A549 (cell line): ENCODE data around the gene DNAH5. TPM values are rescaled to one million over a fixed set of nuclear protein-coding genes. Genes with fewer than 3 reads are reported as not detected.
"Not testable (repeated sequence)": the region's sequence is repeated elsewhere in the genome, so short reads cannot be mapped to it uniquely, and the experiment has no call there.

ENCODE experiments used
- ATAC-seq, 2 experiments: fragments of 200-7000 bp in 1 of 2; fragments of >200 bp in 1 of 2; cut with Nextera tagmentation in 1 of 2; cut with Tn5 transposase in 1 of 2; 3 replicates each; pipeline versions ENCODE4 v1.8.0 to v1.9.1; 2018 to 2020; ENCODE audit warnings: mild to moderate bottlenecking in 1 of 2, moderate library complexity in 1 of 2
- CTCF ChIA-PET: fragments of 300-600 bp; sonication (Branson Sonifier 250); formaldehyde crosslinking; extraction: SDS; loops from one replicate; lab custom pipeline; 2021; ENCODE audit warnings: antibody characterized with exemption, inconsistent platforms; lab: Yijun Ruan, JAX
- POLR2A ChIA-PET: fragments of 350-600 bp; formaldehyde crosslinking; extraction: SDS; loops from one replicate; lab custom pipeline; 2021; ENCODE audit warnings: antibody characterized with exemption, inconsistent platforms; lab: Yijun Ruan, JAX
- DNase-seq, 2 experiments: peaks; one replicate each; pipeline versions ENCODE4 v3.0.0 to v3.0.0-alpha.2; 2011 to 2016; ENCODE audit warnings: low read depth in 1 of 2, low spot score in 1 of 2
- FAIRE-seq: peaks from 2 replicates; lab custom pipeline; 2011; peaks lifted over from hg19 to GRCh38; lab: Jason Lieb, UNC
- H3K27ac ChIP-seq, 2 experiments: fragments of >200 bp; sonication (Bioruptor Twin); formaldehyde crosslinking; 3 replicates each; pipeline ENCODE4 v1.5.1; 2016 to 2017
- H3K4me1 ChIP-seq: fragments of >200 bp; sonication (Bioruptor Twin); formaldehyde crosslinking; 3 replicates; pipeline ENCODE4 v1.6.1; 2016
- H3K4me2 ChIP-seq: fragments of >200 bp; sonication (Bioruptor Twin); formaldehyde crosslinking; 3 replicates; pipeline ENCODE4 v1.6.1; 2016
- H3K4me3 ChIP-seq: fragments of >200 bp; sonication (Bioruptor Twin); formaldehyde crosslinking; 3 replicates; pipeline ENCODE4 v1.5.1; 2016
- H3K9me3 ChIP-seq: fragments of >200 bp; sonication (Bioruptor Twin); formaldehyde crosslinking; 3 replicates; pipeline ENCODE4 v1.6.1; 2016
- BCL3 ChIP-seq: fragments of >200 bp; sonication (Bioruptor Twin); formaldehyde crosslinking; IDR thresholded peaks from 3 replicates; pipeline ENCODE4 v1.6.1; 2016
- BHLHE40 ChIP-seq: IDR thresholded peaks from 2 replicates; pipeline ENCODE4 v1.6.1; 2012; ENCODE audit warnings: low read depth, low read length, inconsistent platforms
- CEBPB ChIP-seq, 2 experiments: fragments of >200 bp in 1 of 2; sonication (Bioruptor Twin) in 1 of 2; formaldehyde crosslinking in 1 of 2; IDR thresholded peaks; 2 replicates each; pipeline ENCODE4 v1.6.1; 2012 to 2016
- CHD4 ChIP-seq: fragments of 200-600 bp; sonication (generic); IDR thresholded peaks from 2 replicates; pipeline ENCODE4 v1.6.1; 2016; ENCODE audit warnings: antibody characterized with exemption, mild to moderate bottlenecking, borderline replicate concordance
- EHF ChIP-seq: fragments of 250-450 bp; sonication (Bioruptor Pico); IDR thresholded peaks from 2 replicates; pipeline ENCODE4 v1.5.0; 2020; ENCODE audit warnings: mild to moderate bottlenecking
- EHMT2 ChIP-seq: fragments of 200-600 bp; sonication (generic); IDR thresholded peaks from 2 replicates; pipeline ENCODE4 v1.6.1; 2016; ENCODE audit warnings: antibody characterized with exemption, low read depth, mild to moderate bottlenecking, moderate library complexity
- ESRRA ChIP-seq: fragments of 150-350 bp; IDR thresholded peaks from 2 replicates; pipeline ENCODE4 v1.6.1; 2014; ENCODE audit warnings: mild to moderate bottlenecking, low read length, borderline replicate concordance
- FOSB ChIP-seq: fragments of 250-450 bp; sonication (Bioruptor Pico); IDR thresholded peaks from 2 replicates; pipeline ENCODE4 v1.5.0; 2020; ENCODE audit warnings: mild to moderate bottlenecking, moderate library complexity
- GATA3 ChIP-seq: IDR thresholded peaks from 2 replicates; pipeline ENCODE4 v1.6.1; 2012; ENCODE audit warnings: borderline replicate concordance
- HMGXB4 ChIP-seq: fragments of 250-450 bp; sonication (Bioruptor Pico); IDR thresholded peaks from 2 replicates; pipeline ENCODE4 v1.5.0; 2021; ENCODE audit warnings: mild to moderate bottlenecking, moderate library complexity, borderline replicate concordance
- KDM5A ChIP-seq: fragments of 200-600 bp; sonication (generic); IDR thresholded peaks from 2 replicates; pipeline ENCODE4 v1.6.1; 2016; ENCODE audit warnings: antibody characterized with exemption, mild to moderate bottlenecking
- MAZ ChIP-seq: fragments of 150-350 bp; IDR thresholded peaks from 2 replicates; pipeline ENCODE4 v1.6.1; 2014; ENCODE audit warnings: antibody characterized with exemption, low read depth, low read length, borderline replicate concordance
- MYC ChIP-seq: IDR thresholded peaks from 2 replicates; pipeline ENCODE4 v1.6.1; 2012; ENCODE audit warnings: mild to moderate bottlenecking, inconsistent platforms, low read length, improper control_type of control experiment, borderline replicate concordance
- NFE2L2 ChIP-seq: fragments of 150-350 bp; conservative IDR thresholded peaks from 2 replicates; pipeline ENCODE4 v1.6.1; 2014; ENCODE audit warnings: low read length
- NPAS2 ChIP-seq: fragments of 250-450 bp; sonication (Bioruptor Pico); IDR thresholded peaks from 2 replicates; pipeline ENCODE4 v1.8.0; 2022; ENCODE audit warnings: mild to moderate bottlenecking, moderate library complexity, borderline replicate concordance
- PHF8 ChIP-seq: fragments of 200-600 bp; sonication (generic); IDR thresholded peaks from 2 replicates; pipeline ENCODE4 v1.6.1; 2016; ENCODE audit warnings: low read depth, mild to moderate bottlenecking, antibody characterized with exemption, moderate library complexity, borderline replicate concordance
- RAD21 ChIP-seq, 2 experiments: fragments of >200 bp in 1 of 2; sonication (Bioruptor Twin) in 1 of 2; formaldehyde crosslinking in 1 of 2; IDR thresholded peaks in 1 of 2; conservative IDR thresholded peaks in 1 of 2; 2 replicates in 1 of 2; 3 replicates in 1 of 2; pipeline ENCODE4 v1.6.1; 2012 to 2018; ENCODE audit warnings: inconsistent platforms in 1 of 2
- RFX5 ChIP-seq: fragments of 450-650 bp; IDR thresholded peaks from 2 replicates; pipeline ENCODE4 v1.7.1; 2014; ENCODE audit warnings: antibody characterized with exemption, mild to moderate bottlenecking, moderate library complexity
- RNF2 ChIP-seq: fragments of 200-600 bp; sonication (generic); IDR thresholded peaks from 2 replicates; pipeline ENCODE4 v1.6.1; 2016; ENCODE audit warnings: low read depth, mild to moderate bottlenecking, antibody characterized with exemption, moderate library complexity, borderline replicate concordance
- USF2 ChIP-seq: fragments of 450-650 bp; IDR thresholded peaks from 2 replicates; pipeline ENCODE4 v1.6.1; 2014; ENCODE audit warnings: antibody characterized with exemption
- ZC3H11A ChIP-seq: fragments of 450-650 bp; IDR thresholded peaks from 2 replicates; pipeline ENCODE4 v1.6.1; 2014; ENCODE audit warnings: antibody characterized with exemption, mild to moderate bottlenecking
- ZFP36 ChIP-seq: fragments of 450-650 bp; IDR thresholded peaks from 2 replicates; pipeline ENCODE4 v1.6.1; 2014; ENCODE audit warnings: borderline replicate concordance; ENCODE audit not compliant: partially characterized antibody
- ZNF302 ChIP-seq: fragments of 250-450 bp; sonication (Bioruptor Pico); IDR thresholded peaks from 2 replicates; pipeline ENCODE4 v1.9.0; 2021; ENCODE audit warnings: inconsistent platforms, mild to moderate bottlenecking, moderate library complexity
- ZSCAN20 ChIP-seq: fragments of 250-450 bp; sonication (Bioruptor Pico); IDR thresholded peaks from 2 replicates; pipeline ENCODE4 v1.8.0; 2022; ENCODE audit warnings: mild to moderate bottlenecking, moderate library complexity
- WGBS: methylation state at CpG from one replicate; pipeline ENCODE4 v1.1.6; 2017; ENCODE audit errors: missing lambda C conversion rate; 5-methylcytosine and 5-hydroxymethylcytosine counted together
- polyA plus RNA-seq, 4 experiments: library from polyadenylated mRNA; depleted of rRNA in 3 of 4; stranded (reverse); fragments of >200 nt; fragmentation: RNase III in 1 of 4; extraction: RNeasy Plus Mini Kit Qiagen cat#74134 plus additional on column Dnase treatment in 1 of 4; gene quantifications; 2 replicates in 3 of 4; 3 replicates in 1 of 4; pipeline ENCODE4 v1.2.3, GENCODE V29; 2011 to 2017
- TF ChIP-seq, protein P1 (sequence below): fragments of 150-350 bp; IDR thresholded peaks from 2 replicates; pipeline ENCODE4 v1.6.1; 2014; ENCODE audit warnings: low read depth, mild to moderate bottlenecking, low read length
- TF ChIP-seq, protein P2 (sequence below): fragments of >200 bp; sonication (Bioruptor Twin); formaldehyde crosslinking; IDR thresholded peaks from 3 replicates; pipeline ENCODE4 v1.5.1; 2016

The DNAH5 gene
- polyA plus RNA-seq, 2 of the 4 experiments (the other 2 are of a cell fraction): 0.15 to 1.0 TPM

GRCh38 chr5:13804336-13804735 lies 140.2 kb downstream of the DNAH5 start:
- ATAC-seq (no peak), FAIRE-seq (no peak), DNase-seq (no peak)
- no peak overlapping the region for H3K4me2 ChIP-seq
- TF ChIP-seq RAD21 (conservative IDR thresholded peaks at IDR 0.05 in 1 of 2, IDR thresholded peaks at IDR 0.05 in 1 of 2) (no peak), EHF (CRISPR knock-in tag) (no peak), FOSB (CRISPR knock-in tag) (no peak), PHF8 (no peak), ZFP36 (no peak), MYC (no peak), BCL3 (no peak), ZSCAN20 (CRISPR knock-in tag) (no peak), GATA3 (no peak), KDM5A (no peak), NPAS2 (no peak)
- TF ChIP-seq, protein P1, sequence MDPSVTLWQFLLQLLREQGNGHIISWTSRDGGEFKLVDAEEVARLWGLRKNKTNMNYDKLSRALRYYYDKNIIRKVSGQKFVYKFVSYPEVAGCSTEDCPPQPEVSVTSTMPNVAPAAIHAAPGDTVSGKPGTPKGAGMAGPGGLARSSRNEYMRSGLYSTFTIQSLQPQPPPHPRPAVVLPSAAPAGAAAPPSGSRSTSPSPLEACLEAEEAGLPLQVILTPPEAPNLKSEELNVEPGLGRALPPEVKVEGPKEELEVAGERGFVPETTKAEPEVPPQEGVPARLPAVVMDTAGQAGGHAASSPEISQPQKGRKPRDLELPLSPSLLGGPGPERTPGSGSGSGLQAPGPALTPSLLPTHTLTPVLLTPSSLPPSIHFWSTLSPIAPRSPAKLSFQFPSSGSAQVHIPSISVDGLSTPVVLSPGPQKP: no peak
- no peak overlapping the region for H3K27ac ChIP-seq
- ChIA-PET POLR2A (no interaction called here), CTCF (interaction anchor here (0.6 kb wide), 1 partner anchor 325 kb away, joined by 3 read pairs; no protein-coding TSS in a partner anchor)
- 67% methylated on average over 5 of the region's 5 CpGs for WGBS
- no peaks in the 10 kb centered on the region for H3K4me1 ChIP-seq
- H3K9me3 ChIP-seq: no peaks in the 10 kb centered on the region
- no peak overlapping the region for H3K4me3 ChIP-seq

GRCh38 chr5:13798569-13798968 lies 145.9 kb downstream of the DNAH5 start:
- peak; percentile 74 for TF ChIP-seq ZC3H11A
- H3K4me3 ChIP-seq, POLR2A ChIA-PET, FAIRE-seq, H3K4me2 ChIP-seq, ATAC-seq, CTCF ChIA-PET, H3K9me3 ChIP-seq, H3K27ac ChIP-seq, DNase-seq, H3K4me1 ChIP-seq: not testable (repeated sequence)
- WGBS: 48% methylated on average over 2 of the region's 2 CpGs

GRCh38 chr5:13785781-13786415 lies 158.6 kb downstream of the DNAH5 start:
- no peak overlapping the region for H3K4me3 ChIP-seq
- ChIA-PET POLR2A (no interaction called here), CTCF (no interaction called here)
- ATAC-seq (no peak), FAIRE-seq (no peak), DNase-seq (no peak)
- H3K9me3 ChIP-seq: no peaks in the 10 kb centered on the region
- no peak overlapping the region for H3K4me2 ChIP-seq
- no peaks in the 10 kb centered on the region for H3K4me1 ChIP-seq
- no peak overlapping the region for H3K27ac ChIP-seq
- 74% methylated on average over 6 of the region's 6 CpGs for WGBS
- TF ChIP-seq EHMT2 (no peak), ZC3H11A (no peak), MAZ (no peak), NFE2L2 (no peak), USF2 (no peak), CEBPB (IDR thresholded peaks at IDR 0.05) (no peak), ZFP36 (no peak), ZSCAN20 (CRISPR knock-in tag) (no peak), ESRRA (no peak), RNF2 (no peak), RFX5 (no peak), HMGXB4 (CRISPR knock-in tag) (no peak), ZNF302 (no peak), BHLHE40 (no peak), CHD4 (no peak)
- TF ChIP-seq, protein P2, sequence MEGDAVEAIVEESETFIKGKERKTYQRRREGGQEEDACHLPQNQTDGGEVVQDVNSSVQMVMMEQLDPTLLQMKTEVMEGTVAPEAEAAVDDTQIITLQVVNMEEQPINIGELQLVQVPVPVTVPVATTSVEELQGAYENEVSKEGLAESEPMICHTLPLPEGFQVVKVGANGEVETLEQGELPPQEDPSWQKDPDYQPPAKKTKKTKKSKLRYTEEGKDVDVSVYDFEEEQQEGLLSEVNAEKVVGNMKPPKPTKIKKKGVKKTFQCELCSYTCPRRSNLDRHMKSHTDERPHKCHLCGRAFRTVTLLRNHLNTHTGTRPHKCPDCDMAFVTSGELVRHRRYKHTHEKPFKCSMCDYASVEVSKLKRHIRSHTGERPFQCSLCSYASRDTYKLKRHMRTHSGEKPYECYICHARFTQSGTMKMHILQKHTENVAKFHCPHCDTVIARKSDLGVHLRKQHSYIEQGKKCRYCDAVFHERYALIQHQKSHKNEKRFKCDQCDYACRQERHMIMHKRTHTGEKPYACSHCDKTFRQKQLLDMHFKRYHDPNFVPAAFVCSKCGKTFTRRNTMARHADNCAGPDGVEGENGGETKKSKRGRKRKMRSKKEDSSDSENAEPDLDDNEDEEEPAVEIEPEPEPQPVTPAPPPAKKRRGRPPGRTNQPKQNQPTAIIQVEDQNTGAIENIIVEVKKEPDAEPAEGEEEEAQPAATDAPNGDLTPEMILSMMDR: no peak
